Measurements from ENCODE around the gene ADAM22.

Gene ADAM22

DNA sequence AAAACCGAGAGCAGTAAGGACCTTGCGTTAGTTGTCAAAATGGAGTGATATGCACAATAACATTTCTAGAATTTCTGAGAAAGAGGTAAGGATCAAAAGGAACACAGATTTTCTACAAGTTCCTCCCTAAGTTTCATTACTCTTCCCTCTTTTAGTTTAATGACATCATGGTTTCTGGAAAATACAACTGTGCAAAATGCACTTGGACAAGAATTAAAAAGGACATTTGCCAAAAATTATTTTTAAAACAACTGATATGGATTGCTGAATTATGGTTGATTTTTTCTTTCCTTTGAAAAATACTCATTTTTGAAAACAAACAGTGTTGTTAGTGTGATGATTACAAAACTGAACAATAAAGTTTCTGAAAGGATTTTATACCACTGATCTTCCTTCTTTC lies 233.7 kb downstream of the ADAM22 start:
- DNase-seq: no peak

DNA sequence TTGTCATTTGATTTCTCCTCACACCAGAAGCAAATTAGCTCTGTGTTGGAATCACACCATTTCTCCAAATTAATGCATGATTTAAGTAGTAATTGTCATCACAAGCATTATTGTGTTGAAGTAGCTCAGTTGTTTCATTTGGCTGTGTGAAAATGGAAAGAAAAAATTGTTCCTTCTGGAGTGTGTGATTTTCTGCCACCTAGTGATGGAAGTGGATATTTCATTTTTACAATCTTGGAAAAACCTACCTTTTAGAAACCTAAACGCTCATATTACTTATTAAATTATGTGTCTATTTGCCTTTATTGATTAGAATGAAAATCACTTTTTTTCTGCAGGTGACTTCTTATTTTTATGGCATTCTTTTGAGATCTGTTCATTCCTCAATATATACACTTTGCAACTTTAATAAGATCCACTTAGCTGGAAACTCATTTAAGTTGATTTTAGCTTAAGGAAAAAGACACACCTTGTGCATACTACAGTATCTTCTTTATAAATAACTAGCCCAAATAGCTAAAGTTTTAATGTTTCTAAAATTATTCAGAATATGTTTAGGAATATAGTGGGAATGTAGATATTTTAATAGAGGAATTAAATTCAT lies 235.8 kb downstream of the ADAM22 start:
- DNase-seq: peak; percentile 40

DNA sequence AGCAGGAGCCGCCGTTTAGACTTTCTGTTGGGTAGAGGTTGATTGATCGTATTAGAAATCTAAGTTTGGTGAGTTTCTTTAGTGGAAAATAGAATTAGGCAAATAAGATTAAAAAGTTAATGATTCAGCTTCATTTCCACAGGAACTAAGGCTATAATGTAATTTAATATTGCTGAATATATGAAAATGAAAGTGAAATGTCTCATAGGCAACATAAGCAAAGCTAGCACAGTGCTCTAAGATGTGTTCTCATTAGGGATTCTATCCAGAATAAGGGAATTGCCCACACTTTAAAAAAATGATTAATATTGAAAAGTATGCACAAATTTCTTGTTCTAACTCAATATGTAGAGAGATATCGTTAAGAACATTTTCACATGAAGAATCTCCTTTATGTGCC lies 238.8 kb downstream of the ADAM22 start:
- DNase-seq: no peak

DNA sequence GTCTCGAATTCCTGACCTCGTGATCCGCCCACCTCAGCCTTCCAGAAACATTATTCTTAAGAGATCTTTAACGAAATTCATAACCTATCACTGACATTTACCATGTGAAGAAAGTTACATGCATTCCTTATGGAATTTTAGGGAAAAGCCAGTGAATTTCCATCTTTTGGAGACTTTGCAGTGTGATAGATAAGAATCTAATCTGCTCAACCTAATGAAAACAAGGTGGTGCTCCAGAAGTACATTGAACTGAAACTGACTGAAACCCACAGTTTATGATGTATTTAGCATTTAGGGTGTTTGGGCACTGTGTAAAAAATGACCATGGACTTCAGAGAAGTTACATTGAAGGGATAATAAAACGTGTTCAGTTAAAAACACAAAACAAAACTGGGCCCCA lies 242.1 kb downstream of the ADAM22 start:
- no peak for DNase-seq

DNA sequence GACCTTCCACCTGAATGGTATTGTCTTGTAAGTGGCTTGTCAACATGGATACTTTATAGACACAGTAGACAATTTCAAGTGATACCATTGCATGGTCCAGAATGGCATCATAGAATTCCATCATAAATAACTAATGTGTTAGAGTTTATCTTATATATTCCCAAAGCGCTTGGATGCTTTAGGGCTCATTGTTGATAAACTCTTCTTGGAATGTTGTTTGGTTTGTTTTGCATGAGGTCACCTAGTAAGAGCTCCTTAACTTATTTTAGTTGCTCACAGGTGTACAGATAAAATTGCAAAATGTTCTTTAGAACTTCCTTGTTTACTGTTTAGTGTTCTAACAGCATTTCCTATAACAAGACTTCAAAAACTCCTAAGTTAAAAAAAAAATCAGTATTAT lies 249.0 kb downstream of the ADAM22 start:
- DNase-seq: no peak

DNA sequence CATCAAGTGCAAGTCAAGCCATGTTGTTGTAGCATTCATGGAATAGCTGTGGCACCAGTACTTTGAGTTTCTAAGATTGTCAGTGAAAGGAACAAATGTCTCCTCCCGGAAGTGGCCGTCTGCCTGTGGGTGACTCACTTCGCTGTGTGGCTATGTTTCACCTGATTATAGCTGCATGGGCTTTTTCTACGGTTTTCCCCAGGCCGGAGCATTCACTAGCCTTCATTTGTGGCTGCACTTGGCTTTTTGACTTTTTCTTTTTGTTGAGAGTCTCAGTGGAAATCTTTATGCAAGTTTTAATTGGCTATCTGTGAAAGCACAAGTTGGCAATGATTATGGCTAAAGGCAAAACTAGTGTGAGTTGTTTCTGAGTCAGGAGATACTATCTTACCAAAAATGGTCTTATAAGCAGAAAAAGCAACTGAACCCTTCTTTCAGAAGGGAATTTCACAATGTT lies 250.8 kb downstream of the ADAM22 start:
- DNase-seq: no peak

DNA sequence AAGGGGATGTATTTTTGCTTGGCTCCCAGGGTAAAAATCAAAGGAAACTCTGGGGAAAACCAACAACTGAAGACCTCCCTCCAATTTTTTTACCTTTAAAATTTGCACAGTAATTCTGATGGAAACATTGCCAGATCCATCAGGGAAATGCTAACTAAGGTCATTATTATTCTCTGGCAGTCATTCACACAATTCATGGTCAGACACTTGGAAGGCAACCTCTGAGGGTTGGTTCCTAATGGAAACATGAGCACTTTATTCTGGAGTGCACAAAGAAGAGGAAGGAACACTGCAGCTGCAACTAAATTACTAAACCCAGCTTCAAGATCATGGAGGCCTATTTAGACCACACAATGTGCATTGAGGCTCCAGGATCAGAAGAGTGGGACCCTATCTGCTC lies 251.6 kb downstream of the ADAM22 start:
- no peak for DNase-seq

DNA sequence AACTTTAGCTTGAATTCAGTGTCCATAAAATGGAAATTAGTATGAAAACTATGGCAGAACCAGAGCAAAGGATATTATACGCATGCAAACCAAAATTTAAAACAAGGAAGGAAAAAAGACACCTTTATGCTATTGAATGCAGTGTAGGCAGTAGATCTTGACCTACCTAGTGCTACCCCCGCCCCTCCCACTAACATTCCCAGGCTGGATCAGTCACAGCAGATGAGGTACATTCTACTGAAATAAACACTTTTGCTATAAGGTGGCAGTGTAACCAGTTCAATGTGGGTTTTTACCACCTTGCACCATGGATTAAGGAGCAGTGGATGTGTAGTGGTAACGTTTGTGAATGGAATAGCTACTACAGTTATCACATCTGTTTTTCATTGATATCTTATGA lies 257.9 kb downstream of the ADAM22 start:
- no peak for DNase-seq

DNA sequence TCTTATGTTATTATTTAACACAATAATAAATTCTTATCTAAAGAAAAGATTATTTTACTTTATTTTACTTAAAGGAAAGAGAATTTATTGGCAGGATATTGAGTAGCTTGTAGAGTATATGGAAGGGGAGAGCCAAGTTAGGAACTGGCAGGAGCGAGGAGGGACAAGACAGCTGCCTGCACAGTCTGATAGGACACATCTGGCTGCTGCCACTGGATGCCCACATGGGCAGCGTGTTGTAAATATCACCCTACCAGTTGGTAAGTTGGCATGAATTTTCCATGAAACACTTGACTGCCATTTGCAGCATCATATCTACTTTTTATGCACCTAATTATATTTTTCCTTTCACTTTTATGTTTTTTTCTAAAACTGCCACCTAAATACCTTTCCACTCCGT lies 266.2 kb downstream of the ADAM22 start:
- no peak for DNase-seq

DNA sequence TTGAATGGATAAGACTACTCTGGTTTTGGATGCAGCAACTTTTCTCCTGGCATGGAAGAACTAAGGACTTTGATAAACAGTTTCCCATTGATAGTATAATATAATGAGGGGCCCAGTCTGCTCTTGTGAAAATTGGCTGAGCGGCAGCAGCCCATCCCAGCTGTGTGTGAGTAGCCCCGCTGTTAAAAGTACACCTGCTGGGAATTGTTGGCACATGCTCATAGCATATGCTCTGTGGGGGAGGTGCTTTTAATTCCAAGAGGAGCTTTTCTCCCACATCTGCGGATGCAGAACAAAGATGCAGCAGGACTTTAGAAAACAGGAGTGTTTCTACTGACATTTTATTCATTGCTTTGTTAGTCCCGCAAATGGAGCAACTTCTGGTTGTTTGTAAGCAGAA lies 266.7 kb downstream of the ADAM22 start:
- peak; percentile 78 for DNase-seq

DNA sequence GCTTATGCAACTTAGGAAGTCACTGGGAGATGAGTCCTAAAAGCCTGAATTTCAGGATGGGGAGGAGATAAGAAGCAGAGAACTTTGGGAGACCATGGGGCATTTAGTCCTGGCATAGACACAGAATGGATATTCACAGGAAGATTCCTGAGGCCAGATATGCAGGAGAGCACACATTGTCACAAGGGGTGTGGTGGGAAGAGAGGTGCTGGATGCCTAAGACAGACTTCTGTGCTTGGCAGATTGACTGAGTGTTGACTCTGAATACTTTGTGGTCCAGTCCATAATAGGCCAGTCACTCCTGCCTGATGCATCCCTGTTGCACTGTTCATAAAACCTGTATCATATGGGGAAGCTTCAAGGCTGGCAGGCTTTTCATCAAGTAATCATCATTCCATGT lies 267.3 kb downstream of the ADAM22 start:
- no peak for DNase-seq

DNA sequence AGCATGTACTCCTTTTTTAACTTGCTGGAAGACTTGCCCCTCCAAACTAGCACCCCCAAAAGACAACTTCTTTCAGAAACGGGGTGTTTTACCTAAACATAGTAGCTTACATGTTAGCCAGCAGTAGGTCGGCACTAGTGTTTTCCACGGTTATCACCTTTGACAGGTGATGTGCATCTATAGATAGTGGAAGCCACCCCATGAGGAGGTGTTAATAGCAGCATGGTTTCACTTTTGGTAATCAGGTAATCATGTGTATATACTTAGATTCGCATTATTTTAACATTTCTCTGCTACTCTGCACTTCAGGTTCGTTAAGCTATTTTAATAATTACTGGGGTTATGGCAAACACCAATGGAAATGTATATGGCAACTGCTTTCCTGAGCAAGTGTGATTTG lies 268.2 kb downstream of the ADAM22 start:
- DNase-seq: no peak

DNA sequence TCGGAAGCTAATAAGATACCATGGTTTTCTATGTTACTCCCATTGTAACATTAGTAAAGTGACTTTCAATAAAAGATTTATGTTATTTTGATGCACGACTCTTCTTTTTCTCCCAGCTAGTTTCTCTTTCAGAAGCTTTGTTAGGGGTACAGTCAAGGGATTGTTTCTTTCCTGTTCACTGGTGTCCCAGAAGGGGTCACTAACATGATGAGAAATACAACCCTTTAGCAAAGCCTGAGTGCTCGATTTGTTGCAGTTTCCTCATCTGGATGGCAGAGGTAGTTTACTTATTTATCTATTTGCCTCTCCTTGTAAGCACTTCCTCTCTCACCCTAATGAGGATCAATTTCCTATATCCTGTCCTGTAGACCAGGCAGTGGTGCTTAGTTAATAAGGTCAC lies 268.7 kb downstream of the ADAM22 start:
- no peak for DNase-seq

DNA sequence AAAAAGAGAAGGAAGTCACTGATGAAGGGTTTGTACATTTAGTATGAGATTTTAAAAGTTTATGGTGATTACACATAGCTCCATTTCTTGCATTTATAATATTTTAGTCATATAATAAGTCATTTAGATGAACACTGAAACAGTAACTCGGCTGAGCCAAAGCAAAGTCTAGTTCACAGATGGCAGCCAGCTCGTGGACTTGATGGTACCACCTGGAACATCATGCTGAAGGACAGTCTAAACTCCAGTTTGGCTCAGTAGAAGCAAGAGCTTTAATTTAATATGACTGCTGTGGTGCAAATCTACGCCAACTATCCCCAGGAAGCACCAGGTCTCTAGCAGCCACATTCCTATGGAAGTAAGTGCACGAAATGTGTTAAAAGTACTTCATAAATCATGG lies 269.4 kb downstream of the ADAM22 start:
- DNase-seq: peak; percentile 33

DNA sequence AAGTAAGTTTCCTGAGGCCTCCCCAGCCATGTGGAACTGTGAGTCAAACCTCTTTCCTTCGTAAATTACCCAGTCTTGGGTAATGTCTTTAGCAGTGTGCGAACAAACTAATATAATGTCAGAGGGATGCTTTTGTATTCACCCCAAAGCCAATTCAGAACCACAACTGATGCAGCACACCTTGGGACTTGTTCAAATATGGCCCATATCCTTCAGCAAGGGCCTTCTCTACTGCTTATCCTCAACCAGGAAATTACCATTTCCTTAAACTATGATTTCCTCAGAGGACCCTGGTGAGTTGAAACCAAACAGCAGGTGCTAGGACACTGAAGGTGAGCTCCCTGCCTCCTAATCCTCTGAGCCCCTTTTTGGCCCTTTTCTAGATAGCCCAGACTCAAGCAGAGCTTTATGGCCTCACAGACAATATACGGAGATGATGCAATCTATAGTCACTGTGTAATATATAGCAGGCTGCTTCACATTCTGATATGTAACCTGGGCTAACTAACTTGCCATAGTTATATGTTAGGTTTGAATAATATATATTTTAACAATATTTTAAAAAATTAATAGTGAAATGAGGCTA lies 270.6 kb downstream of the ADAM22 start:
- DNase-seq: no peak

DNA sequence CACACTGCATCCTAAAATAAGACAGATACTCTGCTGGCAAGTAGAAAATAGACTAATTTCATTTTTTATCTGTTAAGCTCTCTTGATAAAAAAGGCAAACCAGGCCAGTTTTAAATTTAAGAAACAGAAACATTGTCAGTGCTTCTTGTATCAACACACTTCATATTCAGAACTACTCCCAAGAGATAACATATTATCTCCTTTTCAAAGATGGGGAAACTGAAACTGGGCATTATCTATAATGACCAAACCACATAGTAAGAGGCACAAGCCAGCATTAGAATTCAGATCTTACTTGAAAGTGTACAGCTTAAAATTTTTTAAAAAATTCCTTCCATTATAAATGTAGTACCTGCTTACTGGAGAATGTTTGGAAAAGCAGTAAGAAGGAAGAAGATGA lies 271.1 kb downstream of the ADAM22 start:
- DNase-seq: no peak

DNA sequence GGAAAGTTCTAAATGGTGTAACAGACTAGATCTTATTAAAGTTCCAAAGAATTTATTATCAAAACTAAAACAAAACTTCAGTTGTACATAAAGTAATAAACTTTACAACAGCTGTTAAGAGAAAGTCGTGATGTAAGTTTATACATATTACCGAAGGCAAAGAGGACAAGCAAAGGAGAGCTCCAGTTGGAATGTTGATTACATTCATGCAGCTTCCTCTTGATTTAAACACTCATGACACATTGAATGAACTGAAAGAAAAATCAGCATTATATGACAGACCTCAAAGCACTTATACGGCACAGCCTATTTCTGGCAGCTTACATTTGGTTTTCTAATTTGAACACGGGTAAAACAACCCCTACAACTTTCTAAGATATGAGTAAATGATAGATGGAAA lies 272.2 kb downstream of the ADAM22 start:
- no peak for DNase-seq

DNA sequence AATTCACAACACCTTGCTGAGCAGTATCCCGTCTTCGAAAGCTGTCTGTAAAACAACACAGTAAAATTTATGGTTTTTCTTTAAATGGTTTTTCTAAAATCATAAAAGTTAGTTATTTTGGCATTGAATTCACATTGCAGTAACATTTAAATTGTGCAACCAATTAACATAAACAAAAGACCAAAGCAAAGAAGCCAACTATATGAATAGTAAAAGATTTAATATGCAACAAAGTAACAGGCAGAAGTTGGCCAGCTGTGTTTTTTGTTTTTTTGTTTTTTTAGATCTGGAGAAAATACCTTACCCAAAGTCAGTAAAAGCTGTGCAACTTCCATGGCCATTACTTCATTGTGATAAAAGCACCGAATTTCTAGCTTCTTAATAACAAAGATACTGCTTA lies 274.5 kb downstream of the ADAM22 start:
- DNase-seq: no peak

DNA sequence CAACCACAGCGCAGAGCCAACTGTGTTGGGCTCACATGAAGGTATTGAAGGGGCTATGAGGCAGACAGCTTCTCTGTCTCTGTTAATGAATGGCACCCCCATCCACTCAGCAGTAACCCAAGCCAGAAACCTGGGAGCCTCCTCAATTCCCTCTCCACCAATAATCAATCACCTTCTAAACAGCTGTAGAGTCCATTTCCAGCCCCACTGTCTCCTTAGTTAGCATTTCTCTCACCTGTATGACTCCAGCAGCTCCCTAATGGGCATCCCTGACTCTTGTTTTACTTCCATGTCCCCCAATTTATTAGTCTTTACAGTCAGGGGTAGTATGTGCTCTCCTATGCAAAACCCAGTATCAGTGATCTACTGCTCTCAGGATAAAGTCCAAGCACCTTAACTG lies 278.9 kb downstream of the ADAM22 start:
- DNase-seq: no peak

DNA sequence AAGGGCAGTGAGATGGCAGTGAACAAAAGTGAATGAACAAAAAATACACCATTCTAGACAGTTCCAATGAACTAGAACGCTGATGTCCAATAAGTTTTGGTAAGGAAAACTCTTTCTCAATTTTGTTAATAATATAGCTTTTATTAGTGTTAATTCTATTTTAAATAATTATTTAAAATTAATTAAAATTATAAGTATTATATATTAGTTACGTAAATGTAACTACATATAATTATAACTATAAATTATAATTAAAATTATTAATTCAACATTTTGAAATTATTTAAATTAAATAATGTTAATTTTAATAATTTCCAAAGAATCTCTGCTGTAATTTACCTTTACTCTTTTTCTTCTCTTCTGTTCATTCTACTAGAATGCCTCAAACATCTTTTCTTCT lies 280.4 kb downstream of the ADAM22 start:
- no peak for DNase-seq

DNA sequence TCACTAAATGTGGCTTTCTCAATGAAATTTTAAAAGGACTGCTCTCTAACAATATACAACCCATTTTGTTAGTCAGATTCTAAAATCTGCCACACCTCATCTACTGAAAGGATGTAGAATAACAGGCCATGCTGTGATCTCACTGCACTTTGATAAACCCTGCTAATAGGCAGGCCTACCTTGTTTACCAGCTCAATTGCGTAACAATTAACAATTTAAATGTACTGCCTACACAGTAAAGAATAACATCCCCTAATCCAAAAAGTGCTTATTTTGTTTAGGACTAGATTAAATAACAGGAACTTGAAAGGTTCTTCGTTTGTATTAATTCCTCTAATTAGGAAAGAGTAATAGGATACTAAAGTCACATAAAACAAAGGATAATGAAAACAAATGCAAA lies 281.2 kb downstream of the ADAM22 start:
- DNase-seq: no peak

DNA sequence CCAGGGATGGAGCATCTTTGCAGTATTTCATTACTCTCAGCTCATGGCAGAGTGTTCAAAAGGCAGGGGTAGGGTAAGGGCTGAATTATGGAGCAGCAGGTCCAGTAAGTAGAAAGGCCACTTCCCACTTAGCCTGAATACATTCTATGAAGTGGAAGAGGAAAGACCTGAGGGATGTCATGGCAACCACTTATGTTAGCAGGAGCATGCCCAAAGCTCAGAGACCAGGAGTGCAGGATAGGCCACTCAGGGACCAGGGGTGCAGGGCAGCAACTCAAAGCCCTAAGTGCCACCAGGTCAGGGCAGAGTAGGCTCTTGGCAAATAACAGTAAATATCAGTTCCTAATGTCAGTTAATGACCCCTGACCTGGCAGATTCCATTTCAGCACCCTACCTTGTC lies 282.2 kb downstream of the ADAM22 start:
- DNase-seq: no peak

DNA sequence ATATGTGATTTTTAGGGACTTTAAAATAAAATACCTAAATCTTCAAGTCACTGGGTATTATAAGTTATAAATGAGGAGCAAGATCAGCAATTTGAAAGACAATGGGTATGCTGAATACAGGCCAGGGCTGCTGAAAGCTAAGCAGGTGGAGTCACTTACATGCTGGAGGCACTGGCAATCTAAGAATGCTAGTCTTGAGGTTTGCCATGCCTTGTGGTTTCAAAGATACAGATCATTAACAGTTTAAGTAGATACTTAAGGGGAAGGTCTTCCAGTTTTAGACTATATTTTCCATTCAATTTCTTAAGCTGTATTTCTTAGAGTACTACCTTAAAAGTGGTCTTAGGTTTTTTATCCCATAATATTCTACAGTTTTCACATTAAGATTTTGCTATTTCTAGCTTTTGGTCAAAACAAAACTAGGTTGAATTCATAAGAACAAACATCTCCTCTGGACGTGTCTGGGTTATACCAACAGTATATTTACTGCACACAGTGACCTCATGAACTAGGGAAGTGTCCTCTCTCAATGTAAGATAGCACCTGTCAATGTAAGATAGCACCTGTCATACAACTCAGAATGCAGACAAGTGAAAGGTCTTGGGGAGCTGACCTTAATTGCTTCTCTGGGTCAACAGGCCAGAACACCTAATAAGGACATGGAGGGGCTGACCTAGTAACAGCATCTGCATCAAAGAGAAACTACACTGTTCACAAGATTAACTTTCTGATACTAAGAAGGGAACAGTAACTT lies 283.8 kb downstream of the ADAM22 start:
- DNase-seq: no peak

DNA sequence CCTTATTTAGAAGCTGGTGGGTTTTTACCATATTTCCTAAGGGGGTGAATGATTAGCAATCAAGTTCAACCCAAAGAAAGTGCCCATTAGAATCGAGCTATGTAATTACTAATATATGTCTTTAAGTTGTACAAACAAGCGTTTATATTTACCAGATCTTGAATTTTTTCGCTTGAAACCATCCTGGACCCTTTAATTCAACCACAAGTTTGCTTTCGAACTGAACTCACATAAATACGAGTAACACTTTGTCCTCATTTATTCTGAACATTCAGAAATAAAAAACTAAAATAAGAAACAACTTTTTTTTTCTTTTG lies 284.3 kb downstream of the ADAM22 start:
- DNase-seq: no peak

All from NCI-H1694 treated with DMSO at 0.1 percent for 48 hours (cell line).